HCT116 (cell line): ENCODE measurements around the gene ERN1. TPM values are rescaled to one million over a fixed set of nuclear protein-coding genes. Genes with fewer than 3 reads are reported as not detected.

Experiments used
- ATAC-seq: fragments of 200-7000 bp; cut with Tn5 transposase; 2 replicates; pipeline ENCODE4 v1.9.1; 2020; ENCODE audit warnings: mild to moderate bottlenecking, moderate library complexity
- BruUV-seq: library from RNA; stranded (reverse); fragments of 400-500 nt; replicated peaks from 2 replicates; lab custom pipeline; 2021; lab: Mats Ljungman, UMichigan
- CTCF ChIA-PET: fragments of 300-600 bp; sonication (Branson Sonifier 250); formaldehyde crosslinking; loops from one replicate; lab custom pipeline; 2021; ENCODE audit warnings: antibody characterized with exemption; lab: Charles Lee
- POLR2A ChIA-PET: fragments of 300-600, 350-600 bp; sonication (Branson Sonifier 250); formaldehyde crosslinking; loops from one replicate; lab custom pipeline; 2021; ENCODE audit warnings: antibody characterized with exemption; lab: Charles Lee
- RAD21 ChIA-PET, 2 experiments: fragments of 300-600 bp; sonication (Branson Sonifier 250); formaldehyde crosslinking; loops; one replicate each; lab custom pipeline; 2023; ENCODE audit warnings: low total read pairs in 2 of 2; ENCODE audit not compliant: uncharacterized antibody in 2 of 2, unreplicated experiment in 2 of 2, low non-redundant PET in 1 of 2; lab: Charles Lee
- DNase-seq: peaks from one replicate; pipeline ENCODE4 v3.0.0-alpha.2; 2010; ENCODE audit warnings: low read depth, low spot score
- H2AFZ ChIP-seq: fragments of 200-600 bp; shearing (Covaris generic), sonication (generic); 2 replicates; pipeline ENCODE4 v1.6.1; 2017; ENCODE audit warnings: low read depth, mixed run types, mixed read lengths, antibody characterized with exemption, low read length; ENCODE audit not compliant: poor library complexity, severe bottlenecking
- H3K27ac ChIP-seq: 2 replicates; pipeline ENCODE4 v1.5.1; 2012; ENCODE audit warnings: low read depth, low read length
- H3K27me3 ChIP-seq: fragments of 200-600 bp; sonication (generic); 2 replicates; pipeline ENCODE4 v1.6.1; 2016; ENCODE audit warnings: mixed run types, low read length, mixed read lengths; ENCODE audit not compliant: insufficient read depth
- H3K36me3 ChIP-seq, 2 experiments: fragments of 200-500 bp in 1 of 2; fragments of 200-600 bp in 1 of 2; sonication (Bioruptor generic) in 1 of 2; sonication (generic) in 1 of 2; 2 replicates each; pipeline versions ENCODE4 v1.5.1 to v1.6.1; 2014 to 2016; ENCODE audit warnings: low read length in 2 of 2, inconsistent platforms in 1 of 2, mixed read lengths in 1 of 2, mixed run types in 1 of 2; ENCODE audit not compliant: insufficient read depth in 2 of 2, control insufficient read depth in 1 of 2
- H3K4me1 ChIP-seq, 2 experiments: fragments of 200-600 bp in 1 of 2; sonication (generic) in 1 of 2; 2 replicates each; pipeline versions ENCODE4 v1.5.1 to v1.6.1; 2012 to 2017; ENCODE audit warnings: low read length in 2 of 2, inconsistent platforms in 1 of 2, mild to moderate bottlenecking in 1 of 2, mixed read lengths in 1 of 2, mixed run types in 1 of 2, moderate library complexity in 1 of 2; ENCODE audit not compliant: insufficient read depth in 2 of 2, control insufficient read depth in 1 of 2
- H3K4me2 ChIP-seq: fragments of 200-600 bp; sonication (generic); 2 replicates; pipeline ENCODE4 v1.6.1; 2017; ENCODE audit warnings: mixed run types, low read length, mixed read lengths
- H3K4me3 ChIP-seq, 2 experiments: fragments of 200-600 bp in 1 of 2; sonication (generic) in 1 of 2; replicated peaks in 1 of 2; 2 replicates each; pipeline ENCODE4 v1.5.1; 2011 to 2016; ENCODE audit warnings: low read length in 2 of 2, control low read depth in 1 of 2, low read depth in 1 of 2, mild to moderate bottlenecking in 1 of 2, mixed read lengths in 1 of 2, mixed run types in 1 of 2
- H3K79me2 ChIP-seq: fragments of 200-600 bp; sonication (generic); 2 replicates; pipeline ENCODE4 v1.6.1; 2017; ENCODE audit warnings: mild to moderate bottlenecking, mixed run types, low read length, moderate library complexity, mixed read lengths; ENCODE audit not compliant: insufficient read depth
- H3K9ac ChIP-seq: fragments of 200-600 bp; sonication (generic); 2 replicates; pipeline ENCODE4 v1.6.1; 2016; ENCODE audit warnings: low read length, mixed read lengths
- H3K9me2 ChIP-seq: fragments of 200-600 bp; sonication (generic), shearing (Covaris generic); 2 replicates; pipeline ENCODE4 v1.6.1; 2017; ENCODE audit warnings: mixed run types, mild to moderate bottlenecking, moderate library complexity; ENCODE audit not compliant: insufficient read depth
- H3K9me3 ChIP-seq, 2 experiments: fragments of 200-500 bp in 1 of 2; fragments of 200-600 bp in 1 of 2; sonication (Bioruptor generic) in 1 of 2; sonication (generic) in 1 of 2; 2 replicates each; pipeline ENCODE4 v1.6.1; 2014 to 2017; ENCODE audit warnings: low read length in 2 of 2, mixed read lengths in 2 of 2, inconsistent platforms in 1 of 2, low read depth in 1 of 2, mild to moderate bottlenecking in 1 of 2, mixed run types in 1 of 2, moderate library complexity in 1 of 2; ENCODE audit not compliant: control insufficient read depth in 1 of 2, insufficient read depth in 1 of 2
- H4K20me1 ChIP-seq: fragments of 200-600 bp; sonication (generic), shearing (Covaris generic); 2 replicates; pipeline ENCODE4 v1.6.1; 2017; ENCODE audit warnings: mixed run types, mild to moderate bottlenecking, moderate library complexity; ENCODE audit not compliant: insufficient read depth
- CEBPB ChIP-seq: IDR thresholded peaks from 2 replicates; pipeline ENCODE4 v1.6.1; 2012; ENCODE audit warnings: low read depth
- EGR1 ChIP-seq: IDR thresholded peaks from 2 replicates; pipeline ENCODE4 v1.6.1; 2012; ENCODE audit warnings: low read depth
- EZH2 ChIP-seq: fragments of 200-600 bp; sonication (generic); IDR thresholded peaks from 2 replicates; pipeline ENCODE4 v1.6.1; 2017; ENCODE audit warnings: antibody characterized with exemption, mixed run types
- EZH2phosphoT487 ChIP-seq: fragments of 200-600 bp; IDR thresholded peaks from 2 replicates; pipeline ENCODE4 v1.6.1; 2018; ENCODE audit warnings: antibody characterized with exemption, borderline replicate concordance
- FOSL1 ChIP-seq: IDR thresholded peaks from 2 replicates; pipeline ENCODE4 v1.6.1; 2012; ENCODE audit warnings: low read depth
- JUND ChIP-seq: IDR thresholded peaks from 2 replicates; pipeline ENCODE4 v1.6.1; 2012
- POLR2A ChIP-seq: IDR thresholded peaks from 2 replicates; pipeline ENCODE4 v1.7.0; 2011; ENCODE audit warnings: borderline replicate concordance; ENCODE audit not compliant: insufficient read depth, insufficient read length; ENCODE audit errors: extremely low read depth
- SP1 ChIP-seq: IDR thresholded peaks from 2 replicates; pipeline ENCODE4 v1.6.1; 2012; ENCODE audit warnings: low read depth
- SRF ChIP-seq: IDR thresholded peaks from 2 replicates; pipeline ENCODE4 v1.6.1; 2012; ENCODE audit warnings: low read depth
- TCF7L2 ChIP-seq: IDR thresholded peaks from 2 replicates; pipeline ENCODE4 v1.7.0; 2011; ENCODE audit warnings: borderline replicate concordance, inconsistent platforms; ENCODE audit not compliant: insufficient read depth, insufficient read length; ENCODE audit errors: extremely low read depth
- YY1 ChIP-seq: IDR thresholded peaks from 2 replicates; pipeline ENCODE4 v1.6.1; 2011; ENCODE audit warnings: low read length, low read depth, moderate library complexity, mild to moderate bottlenecking; ENCODE audit not compliant: insufficient replicate concordance; ENCODE audit errors: extremely low read depth
- ZFX ChIP-seq: fragments of 450-650 bp; IDR thresholded peaks from 2 replicates; pipeline ENCODE4 v1.6.1; 2017
- ZNF274 ChIP-seq: fragments of 200-500 bp; sonication (Bioruptor generic); IDR thresholded peaks from 2 replicates; pipeline ENCODE4 v1.6.1; 2014; ENCODE audit warnings: mild to moderate bottlenecking, low read depth, low read length, inconsistent platforms
- intact Hi-C: fragments of 100-400 bp; cut with micrococcal nuclease; formaldehyde crosslinking; loops from 2 replicates; pipeline ENCODE4 v1.10.0; 2022
- total RNA-seq: library from RNA; stranded (reverse); gene quantifications from one replicate; pipeline ENCODE4 v1.2.1, GENCODE V29; 2021; ENCODE audit not compliant: unreplicated experiment
- TF ChIP-seq, protein P1 (sequence below): IDR thresholded peaks from 2 replicates; pipeline ENCODE4 v1.6.1; 2012
- TF ChIP-seq, protein P2 (sequence below): IDR thresholded peaks from 2 replicates; pipeline ENCODE4 v1.6.1; 2012

The ERN1 gene
- total RNA-seq, 1 experiment from 2014 or later: 28.2 TPM

DNA sequence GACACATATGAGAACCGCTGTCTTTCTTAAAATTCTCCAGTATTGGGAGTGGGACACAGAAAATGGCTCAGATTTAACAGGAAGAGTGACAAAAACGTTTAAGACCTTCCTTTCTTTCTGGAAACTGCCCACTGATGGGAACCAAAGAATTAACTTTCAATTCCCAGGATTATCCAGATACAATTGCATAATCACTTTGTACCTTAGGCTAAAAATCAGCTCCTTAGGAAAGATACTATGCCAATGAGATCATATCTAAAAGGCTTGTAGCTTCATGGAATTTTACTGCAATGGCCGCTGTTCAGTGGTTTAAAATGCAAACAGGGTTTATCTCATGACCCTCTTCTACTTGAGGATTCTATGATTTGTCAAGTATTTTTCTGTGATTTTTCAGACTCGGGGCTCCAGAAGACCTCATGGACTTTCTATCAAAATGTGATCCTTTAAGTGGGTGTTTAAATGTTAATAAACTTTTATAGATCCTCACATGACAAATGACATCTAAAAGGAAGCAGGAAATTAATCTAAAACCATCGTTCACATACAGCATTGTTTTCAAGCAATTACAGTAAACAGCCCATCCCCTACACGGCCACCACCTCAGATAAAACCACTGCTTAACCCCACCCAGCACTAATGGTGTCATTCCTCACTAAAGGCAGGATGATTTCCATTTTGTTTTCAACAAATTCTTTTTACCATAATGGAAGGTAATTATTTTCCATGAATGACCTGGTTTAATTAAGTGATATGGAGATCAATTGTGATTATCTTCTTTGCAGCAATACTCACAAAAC lies 31.6 kb upstream of the ERN1 start (continued):
- TF ChIP-seq JUND (no peak), TCF7L2 (no peak), ZNF274 (no peak), YY1 (no peak), EGR1 (no peak), EZH2phosphoT487 (no peak)

DNA sequence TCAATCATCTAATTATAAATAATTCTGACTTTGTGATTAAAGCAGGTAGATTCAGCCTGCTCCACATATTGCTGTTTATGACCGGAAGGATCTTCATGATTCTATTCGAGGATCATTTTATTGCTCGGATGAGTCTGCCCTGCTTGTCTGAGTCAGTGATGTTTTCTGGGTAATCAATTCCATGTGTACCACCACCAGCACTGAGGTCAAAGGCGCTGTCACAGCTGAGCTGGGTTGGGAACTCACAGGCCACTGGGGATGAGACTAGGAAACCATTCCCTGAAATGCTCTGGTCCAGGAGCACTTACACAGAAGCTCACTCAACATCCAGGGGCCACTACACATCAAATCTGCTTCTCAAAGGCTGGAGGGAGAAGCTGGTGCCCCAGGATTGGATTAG lies 30.4 kb upstream of the ERN1 start:
- Histone ChIP-seq H3K27ac (no peak overlapping the region), H3K79me2 (no peaks in the 10 kb centered on the region), H4K20me1 (no peaks in the 10 kb centered on the region), H3K9ac (no peak overlapping the region), H3K4me2 (no peak overlapping the region), H2AFZ (no peak overlapping the region), H3K9me3 (no peaks in the 10 kb centered on the region), H3K9me2 (no peaks in the 10 kb centered on the region), H3K36me3 (no peaks in the 10 kb centered on the region), H3K4me1 (peaks cover 7 to 15% of the 10 kb centered on the region in 2 experiments; a peak in 2 of 4 replicates), H3K27me3 (no peaks in the 10 kb centered on the region), H3K4me3 (no peak overlapping the region)
- ATAC-seq (no peak), DNase-seq (no peak)
- no peak for TF ChIP-seq ZNF274
- no peak for TF ChIP-seq EZH2phosphoT487
- TF ChIP-seq JUND: no peak
- no peak for TF ChIP-seq ZFX
- TF ChIP-seq POLR2A: no peak
- TF ChIP-seq, protein P1, sequence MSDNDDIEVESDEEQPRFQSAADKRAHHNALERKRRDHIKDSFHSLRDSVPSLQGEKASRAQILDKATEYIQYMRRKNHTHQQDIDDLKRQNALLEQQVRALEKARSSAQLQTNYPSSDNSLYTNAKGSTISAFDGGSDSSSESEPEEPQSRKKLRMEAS: no peak
- TF ChIP-seq SRF: no peak
- TF ChIP-seq EZH2: no peak
- TF ChIP-seq, protein P2, sequence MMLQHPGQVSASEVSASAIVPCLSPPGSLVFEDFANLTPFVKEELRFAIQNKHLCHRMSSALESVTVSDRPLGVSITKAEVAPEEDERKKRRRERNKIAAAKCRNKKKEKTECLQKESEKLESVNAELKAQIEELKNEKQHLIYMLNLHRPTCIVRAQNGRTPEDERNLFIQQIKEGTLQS: no peak
- TF ChIP-seq TCF7L2: no peak
- TF ChIP-seq CEBPB: no peak
- no peak for TF ChIP-seq SP1
- TF ChIP-seq FOSL1: no peak
- ChIA-PET RAD21 (no interaction called here), CTCF (no interaction called here), POLR2A (interaction anchor here (0.5 to 2.4 kb wide), 2 partner anchors 15 to 317 kb away, joined by 5 to 9 read pairs; no protein-coding TSS in a partner anchor)
- BruUV-seq: no TSS peak
- intact Hi-C loops: no loop called here
